K562 (cell line): ENCODE data around the gene GATA2. TPM values are rescaled to one million over a fixed set of nuclear protein-coding genes. Genes with fewer than 3 reads are reported as not detected.
A peak's percentile ranks its signal among the peaks of the same experiment; 100 is the strongest.

Source experiments
- ARHGAP35 ChIP-seq: fragments of 450-650 bp; IDR thresholded peaks from 2 replicates; pipeline ENCODE4 v1.6.1; 2018; ENCODE audit not compliant: partially characterized antibody
- GABPA ChIP-seq: fragments of 200-800 bp; sonication (Bioruptor generic); conservative IDR thresholded peaks from 2 replicates; pipeline ENCODE4 v1.6.1; 2016; ENCODE audit warnings: low read depth, missing genetic modification characterization, missing compliant biosample characterization
- HIVEP1 ChIP-seq: fragments of 250-450 bp; sonication (Bioruptor Pico); IDR thresholded peaks from 2 replicates; pipeline ENCODE4 v1.4.0; 2020; ENCODE audit warnings: mild to moderate bottlenecking
- RFX7 ChIP-seq: fragments of 250-450 bp; sonication (Bioruptor Pico); IDR thresholded peaks from 2 replicates; pipeline ENCODE4 v1.5.1; 2021; ENCODE audit warnings: mild to moderate bottlenecking
- STAT5A ChIP-seq: IDR thresholded peaks from 2 replicates; pipeline ENCODE4 v1.6.1; 2012; ENCODE audit warnings: low read length, inconsistent platforms, borderline replicate concordance
- ZNF217 ChIP-seq: sonication (generic); formaldehyde crosslinking; IDR thresholded peaks from 2 replicates; pipeline ENCODE4 v1.8.0; 2022; ENCODE audit warnings: mild to moderate bottlenecking, missing genetic modification reagents
- polyA plus RNA-seq, 8 experiments: library from polyadenylated mRNA; depleted of rRNA in 4 of 8; stranded (reverse) in 5 of 8; unstranded in 3 of 8; fragments of >200 nt; fragmentation: Nextera tagmentation in 2 of 8; fragmentation: Illumina TruSeq in 1 of 8; extraction: Ambion mirVana in 2 of 8; extraction: Trizol in 1 of 8; gene quantifications; 2 replicates each; pipeline versions ENCODE4 v1.2.1 to v1.2.3, GENCODE V29; 2011 to 2014; ENCODE audit warnings: inconsistent platforms in 1 of 8, missing spikeins in 1 of 8
- total RNA-seq, 7 experiments: library from RNA; depleted of rRNA in 6 of 7; stranded (reverse); fragments of >200 nt in 6 of 7; fragmentation: Illumina TruSeq in 2 of 7; extraction: Trizol in 2 of 7; gene quantifications; 2 replicates each; pipeline versions ENCODE4 v1.2.1 to v1.2.3, GENCODE V29; 2011 to 2021; ENCODE audit warnings: low replicate concordance in 1 of 7
- TF ChIP-seq, protein P1 (sequence below): fragments of 450-650 bp; IDR thresholded peaks from 2 replicates; pipeline ENCODE4 v1.6.1; 2016; ENCODE audit warnings: mild to moderate bottlenecking, moderate library complexity
- TF ChIP-seq, protein P2 (sequence below): IDR thresholded peaks from 2 replicates; pipeline ENCODE4 v1.6.1; 2011; ENCODE audit warnings: borderline replicate concordance, low read depth, mild to moderate bottlenecking, moderate library complexity, low read length; ENCODE audit not compliant: insufficient read depth, poor library complexity, severe bottlenecking
- TF ChIP-seq, protein P3 (sequence below): fragments of 250-450 bp; sonication (Bioruptor Pico); IDR thresholded peaks from 2 replicates; pipeline ENCODE4 v1.9.0; 2021; ENCODE audit warnings: mild to moderate bottlenecking
- TF ChIP-seq, protein P4 (sequence below), 2 experiments: fragments of 450-650 bp; conservative IDR thresholded peaks; 2 replicates each; pipeline ENCODE4 v1.6.1; 2017; ENCODE audit warnings: mild to moderate bottlenecking in 2 of 2, moderate library complexity in 2 of 2

Gene GATA2
- total and polyA plus RNA-seq, 9 of the 15 experiments (the other 6 are each of a cell fraction or from before 2014, with no cell fraction given): 8.5 to 218 (median 50.8) TPM

DNA sequence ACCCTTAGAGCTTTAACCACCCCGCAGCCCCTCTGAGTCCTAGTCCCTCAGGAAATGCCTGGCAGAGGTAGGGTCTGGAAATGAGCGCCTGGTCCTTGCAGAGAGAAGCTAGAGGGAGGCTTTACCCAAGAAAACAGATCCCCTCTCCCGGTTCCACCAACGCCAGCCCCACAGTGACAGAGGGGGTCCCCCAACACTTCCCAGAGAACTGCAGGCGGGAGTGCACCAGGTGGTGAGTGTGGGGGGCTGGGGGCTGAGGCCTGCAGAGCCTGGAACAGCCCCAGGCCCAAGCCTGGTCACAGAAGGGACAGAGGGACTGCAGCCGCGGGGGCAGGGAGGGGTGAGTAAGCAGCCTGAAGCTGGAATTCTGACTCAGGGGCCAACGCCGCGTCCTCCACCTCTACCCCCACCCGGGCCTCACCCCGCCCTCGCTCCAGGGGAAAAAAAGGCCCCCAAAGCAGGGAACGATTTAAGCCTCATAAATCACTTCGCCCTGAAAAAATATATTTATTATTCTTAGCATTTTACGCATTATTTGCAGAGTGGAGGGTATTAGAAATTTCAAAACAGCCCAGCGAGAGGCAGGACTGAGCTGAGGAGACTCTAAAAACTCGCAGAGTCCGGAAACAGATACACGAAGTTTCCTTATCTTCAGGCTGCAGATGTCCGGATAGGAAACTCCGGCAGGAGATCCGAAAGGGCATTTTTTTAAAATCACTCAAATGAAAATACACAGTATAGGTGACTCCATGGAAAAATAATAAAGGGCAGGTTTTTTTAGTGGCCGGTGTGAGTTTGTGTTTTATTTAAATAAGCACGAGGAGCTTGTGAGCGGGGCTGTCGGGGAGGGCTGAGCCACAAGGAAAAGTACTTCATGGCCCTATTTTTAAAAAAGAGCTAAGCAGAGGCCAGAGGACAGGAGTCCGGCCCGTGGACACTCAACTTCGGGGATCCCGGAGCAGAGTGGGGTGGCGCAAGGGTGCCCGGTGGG, 10.0 kb downstream of the GATA2 start (continued):
- TF ChIP-seq, protein P1, sequence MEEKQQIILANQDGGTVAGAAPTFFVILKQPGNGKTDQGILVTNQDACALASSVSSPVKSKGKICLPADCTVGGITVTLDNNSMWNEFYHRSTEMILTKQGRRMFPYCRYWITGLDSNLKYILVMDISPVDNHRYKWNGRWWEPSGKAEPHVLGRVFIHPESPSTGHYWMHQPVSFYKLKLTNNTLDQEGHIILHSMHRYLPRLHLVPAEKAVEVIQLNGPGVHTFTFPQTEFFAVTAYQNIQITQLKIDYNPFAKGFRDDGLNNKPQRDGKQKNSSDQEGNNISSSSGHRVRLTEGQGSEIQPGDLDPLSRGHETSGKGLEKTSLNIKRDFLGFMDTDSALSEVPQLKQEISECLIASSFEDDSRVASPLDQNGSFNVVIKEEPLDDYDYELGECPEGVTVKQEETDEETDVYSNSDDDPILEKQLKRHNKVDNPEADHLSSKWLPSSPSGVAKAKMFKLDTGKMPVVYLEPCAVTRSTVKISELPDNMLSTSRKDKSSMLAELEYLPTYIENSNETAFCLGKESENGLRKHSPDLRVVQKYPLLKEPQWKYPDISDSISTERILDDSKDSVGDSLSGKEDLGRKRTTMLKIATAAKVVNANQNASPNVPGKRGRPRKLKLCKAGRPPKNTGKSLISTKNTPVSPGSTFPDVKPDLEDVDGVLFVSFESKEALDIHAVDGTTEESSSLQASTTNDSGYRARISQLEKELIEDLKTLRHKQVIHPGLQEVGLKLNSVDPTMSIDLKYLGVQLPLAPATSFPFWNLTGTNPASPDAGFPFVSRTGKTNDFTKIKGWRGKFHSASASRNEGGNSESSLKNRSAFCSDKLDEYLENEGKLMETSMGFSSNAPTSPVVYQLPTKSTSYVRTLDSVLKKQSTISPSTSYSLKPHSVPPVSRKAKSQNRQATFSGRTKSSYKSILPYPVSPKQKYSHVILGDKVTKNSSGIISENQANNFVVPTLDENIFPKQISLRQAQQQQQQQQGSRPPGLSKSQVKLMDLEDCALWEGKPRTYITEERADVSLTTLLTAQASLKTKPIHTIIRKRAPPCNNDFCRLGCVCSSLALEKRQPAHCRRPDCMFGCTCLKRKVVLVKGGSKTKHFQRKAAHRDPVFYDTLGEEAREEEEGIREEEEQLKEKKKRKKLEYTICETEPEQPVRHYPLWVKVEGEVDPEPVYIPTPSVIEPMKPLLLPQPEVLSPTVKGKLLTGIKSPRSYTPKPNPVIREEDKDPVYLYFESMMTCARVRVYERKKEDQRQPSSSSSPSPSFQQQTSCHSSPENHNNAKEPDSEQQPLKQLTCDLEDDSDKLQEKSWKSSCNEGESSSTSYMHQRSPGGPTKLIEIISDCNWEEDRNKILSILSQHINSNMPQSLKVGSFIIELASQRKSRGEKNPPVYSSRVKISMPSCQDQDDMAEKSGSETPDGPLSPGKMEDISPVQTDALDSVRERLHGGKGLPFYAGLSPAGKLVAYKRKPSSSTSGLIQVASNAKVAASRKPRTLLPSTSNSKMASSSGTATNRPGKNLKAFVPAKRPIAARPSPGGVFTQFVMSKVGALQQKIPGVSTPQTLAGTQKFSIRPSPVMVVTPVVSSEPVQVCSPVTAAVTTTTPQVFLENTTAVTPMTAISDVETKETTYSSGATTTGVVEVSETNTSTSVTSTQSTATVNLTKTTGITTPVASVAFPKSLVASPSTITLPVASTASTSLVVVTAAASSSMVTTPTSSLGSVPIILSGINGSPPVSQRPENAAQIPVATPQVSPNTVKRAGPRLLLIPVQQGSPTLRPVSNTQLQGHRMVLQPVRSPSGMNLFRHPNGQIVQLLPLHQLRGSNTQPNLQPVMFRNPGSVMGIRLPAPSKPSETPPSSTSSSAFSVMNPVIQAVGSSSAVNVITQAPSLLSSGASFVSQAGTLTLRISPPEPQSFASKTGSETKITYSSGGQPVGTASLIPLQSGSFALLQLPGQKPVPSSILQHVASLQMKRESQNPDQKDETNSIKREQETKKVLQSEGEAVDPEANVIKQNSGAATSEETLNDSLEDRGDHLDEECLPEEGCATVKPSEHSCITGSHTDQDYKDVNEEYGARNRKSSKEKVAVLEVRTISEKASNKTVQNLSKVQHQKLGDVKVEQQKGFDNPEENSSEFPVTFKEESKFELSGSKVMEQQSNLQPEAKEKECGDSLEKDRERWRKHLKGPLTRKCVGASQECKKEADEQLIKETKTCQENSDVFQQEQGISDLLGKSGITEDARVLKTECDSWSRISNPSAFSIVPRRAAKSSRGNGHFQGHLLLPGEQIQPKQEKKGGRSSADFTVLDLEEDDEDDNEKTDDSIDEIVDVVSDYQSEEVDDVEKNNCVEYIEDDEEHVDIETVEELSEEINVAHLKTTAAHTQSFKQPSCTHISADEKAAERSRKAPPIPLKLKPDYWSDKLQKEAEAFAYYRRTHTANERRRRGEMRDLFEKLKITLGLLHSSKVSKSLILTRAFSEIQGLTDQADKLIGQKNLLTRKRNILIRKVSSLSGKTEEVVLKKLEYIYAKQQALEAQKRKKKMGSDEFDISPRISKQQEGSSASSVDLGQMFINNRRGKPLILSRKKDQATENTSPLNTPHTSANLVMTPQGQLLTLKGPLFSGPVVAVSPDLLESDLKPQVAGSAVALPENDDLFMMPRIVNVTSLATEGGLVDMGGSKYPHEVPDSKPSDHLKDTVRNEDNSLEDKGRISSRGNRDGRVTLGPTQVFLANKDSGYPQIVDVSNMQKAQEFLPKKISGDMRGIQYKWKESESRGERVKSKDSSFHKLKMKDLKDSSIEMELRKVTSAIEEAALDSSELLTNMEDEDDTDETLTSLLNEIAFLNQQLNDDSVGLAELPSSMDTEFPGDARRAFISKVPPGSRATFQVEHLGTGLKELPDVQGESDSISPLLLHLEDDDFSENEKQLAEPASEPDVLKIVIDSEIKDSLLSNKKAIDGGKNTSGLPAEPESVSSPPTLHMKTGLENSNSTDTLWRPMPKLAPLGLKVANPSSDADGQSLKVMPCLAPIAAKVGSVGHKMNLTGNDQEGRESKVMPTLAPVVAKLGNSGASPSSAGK: peak; percentile 11; the same call in 1 of the 2 replicates
- TF ChIP-seq RFX7 (CRISPR knock-in tag) (no peak), HIVEP1 (CRISPR knock-in tag) (no peak), ZNF217 (CRISPR knock-in tag) (no peak), STAT5A (peak; percentile 68; the same call in 1 of the 2 replicates), GABPA (tag) (peak; percentile 46), ARHGAP35 (no peak)
- TF ChIP-seq, protein P2, sequence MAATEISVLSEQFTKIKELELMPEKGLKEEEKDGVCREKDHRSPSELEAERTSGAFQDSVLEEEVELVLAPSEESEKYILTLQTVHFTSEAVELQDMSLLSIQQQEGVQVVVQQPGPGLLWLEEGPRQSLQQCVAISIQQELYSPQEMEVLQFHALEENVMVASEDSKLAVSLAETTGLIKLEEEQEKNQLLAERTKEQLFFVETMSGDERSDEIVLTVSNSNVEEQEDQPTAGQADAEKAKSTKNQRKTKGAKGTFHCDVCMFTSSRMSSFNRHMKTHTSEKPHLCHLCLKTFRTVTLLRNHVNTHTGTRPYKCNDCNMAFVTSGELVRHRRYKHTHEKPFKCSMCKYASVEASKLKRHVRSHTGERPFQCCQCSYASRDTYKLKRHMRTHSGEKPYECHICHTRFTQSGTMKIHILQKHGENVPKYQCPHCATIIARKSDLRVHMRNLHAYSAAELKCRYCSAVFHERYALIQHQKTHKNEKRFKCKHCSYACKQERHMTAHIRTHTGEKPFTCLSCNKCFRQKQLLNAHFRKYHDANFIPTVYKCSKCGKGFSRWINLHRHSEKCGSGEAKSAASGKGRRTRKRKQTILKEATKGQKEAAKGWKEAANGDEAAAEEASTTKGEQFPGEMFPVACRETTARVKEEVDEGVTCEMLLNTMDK: no peak
- TF ChIP-seq, protein P3, sequence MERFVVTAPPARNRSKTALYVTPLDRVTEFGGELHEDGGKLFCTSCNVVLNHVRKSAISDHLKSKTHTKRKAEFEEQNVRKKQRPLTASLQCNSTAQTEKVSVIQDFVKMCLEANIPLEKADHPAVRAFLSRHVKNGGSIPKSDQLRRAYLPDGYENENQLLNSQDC: no peak
- TF ChIP-seq, protein P4, sequence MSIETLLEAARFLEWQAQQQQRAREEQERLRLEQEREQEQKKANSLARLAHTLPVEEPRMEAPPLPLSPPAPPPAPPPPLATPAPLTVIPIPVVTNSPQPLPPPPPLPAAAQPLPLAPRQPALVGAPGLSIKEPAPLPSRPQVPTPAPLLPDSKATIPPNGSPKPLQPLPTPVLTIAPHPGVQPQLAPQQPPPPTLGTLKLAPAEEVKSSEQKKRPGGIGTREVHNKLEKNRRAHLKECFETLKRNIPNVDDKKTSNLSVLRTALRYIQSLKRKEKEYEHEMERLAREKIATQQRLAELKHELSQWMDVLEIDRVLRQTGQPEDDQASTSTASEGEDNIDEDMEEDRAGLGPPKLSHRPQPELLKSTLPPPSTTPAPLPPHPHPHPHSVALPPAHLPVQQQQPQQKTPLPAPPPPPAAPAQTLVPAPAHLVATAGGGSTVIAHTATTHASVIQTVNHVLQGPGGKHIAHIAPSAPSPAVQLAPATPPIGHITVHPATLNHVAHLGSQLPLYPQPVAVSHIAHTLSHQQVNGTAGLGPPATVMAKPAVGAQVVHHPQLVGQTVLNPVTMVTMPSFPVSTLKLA (conservative IDR thresholded peaks at IDR 0.05): peak in 1 of 2 experiments; percentile 59; a peak in 2 of 4 replicates
